GM12891 (cell line): ENCODE data around the gene CTSL.

Experiments used
- DNase-seq: peaks from one replicate; pipeline ENCODE4 v3.0.0; 2011; ENCODE audit warnings: low spot score; ENCODE audit not compliant: insufficient read length
- FAIRE-seq: peaks from 2 replicates; lab custom pipeline; 2011; peaks lifted over from hg19 to GRCh38; lab: Jason Lieb, UNC
- PAX5 ChIP-seq: IDR thresholded peaks from 2 replicates; pipeline ENCODE4 v1.6.1; 2011; ENCODE audit warnings: low read length, moderate library complexity, mild to moderate bottlenecking; ENCODE audit not compliant: insufficient read depth, severe bottlenecking
- POLR2A ChIP-seq: IDR thresholded peaks from 2 replicates; pipeline ENCODE4 v1.6.1; 2011; ENCODE audit warnings: low read depth, low read length, control low read depth
- POLR2AphosphoS5 ChIP-seq: IDR thresholded peaks from 2 replicates; pipeline ENCODE4 v1.6.1; 2011; ENCODE audit warnings: low read depth, low read length, control low read depth
- POU2F2 ChIP-seq: IDR thresholded peaks from 2 replicates; pipeline ENCODE4 v1.6.1; 2011; ENCODE audit warnings: low read depth, mild to moderate bottlenecking, control low read depth, low read length, moderate library complexity
- SPI1 ChIP-seq: IDR thresholded peaks from 2 replicates; pipeline ENCODE4 v1.6.1; 2011; ENCODE audit warnings: low read depth, low read length, control low read depth
- TAF1 ChIP-seq: IDR thresholded peaks from 2 replicates; pipeline ENCODE4 v1.6.1; 2011; ENCODE audit warnings: low read depth, low read length, control low read depth

The CTSL gene

GRCh38 chr9:87708546-87708945, 17.4 kb upstream of the CTSL start:
- TF ChIP-seq SPI1, result no peak
- no peak for TF ChIP-seq POLR2A
- TF ChIP-seq POU2F2, result no peak
- TF ChIP-seq PAX5, result no peak
- TF ChIP-seq TAF1, result no peak
- TF ChIP-seq POLR2AphosphoS5, result no peak
- DNase-seq, result no peak
- no peak for FAIRE-seq

- no peak for TF ChIP-seq PAX5
- FAIRE-seq, result no peak
Measured at GRCh38 chr9:87708986-87709728, 16.8 kb upstream of the CTSL start.

GRCh38 chr9:87710443-87710842, 15.5 kb upstream of the CTSL start:
- TF ChIP-seq POLR2AphosphoS5 (no peak), POLR2A (no peak), POU2F2 (no peak), TAF1 (no peak), PAX5 (no peak), SPI1 (no peak)
- DNase-seq (no peak), FAIRE-seq (no peak)

More at GRCh38 chr9:87708986-87709728, 16.8 kb upstream of the CTSL start:
- no peak for DNase-seq

- TF ChIP-seq POLR2AphosphoS5 (no peak), SPI1 (no peak), POLR2A (no peak), PAX5 (no peak), TAF1 (no peak), POU2F2 (no peak)
- FAIRE-seq (no peak), DNase-seq (no peak)
Measured at GRCh38 chr9:87711857-87712800, 13.8 kb upstream of the CTSL start.

- DNase-seq (no peak), FAIRE-seq (no peak)
- no peak for TF ChIP-seq POU2F2
- TF ChIP-seq TAF1, result no peak
- TF ChIP-seq SPI1, result no peak
- TF ChIP-seq PAX5, result no peak
- no peak for TF ChIP-seq POLR2AphosphoS5
- TF ChIP-seq POLR2A, result no peak
Measured at GRCh38 chr9:87712801-87713277, 13.1 kb upstream of the CTSL start.

- TF ChIP-seq PAX5 (no peak), POLR2A (no peak), POU2F2 (no peak), TAF1 (no peak), POLR2AphosphoS5 (no peak), SPI1 (no peak)
- no peak for FAIRE-seq
- DNase-seq, result no peak
Measured at GRCh38 chr9:87713278-87713987, 12.5 kb upstream of the CTSL start.

GRCh38 chr9:87713988-87714330, 12.0 kb upstream of the CTSL start:
- FAIRE-seq (no peak), DNase-seq (no peak)
- TF ChIP-seq PAX5 (no peak), TAF1 (no peak), POU2F2 (no peak), SPI1 (no peak), POLR2A (no peak), POLR2AphosphoS5 (no peak)

- no peak for FAIRE-seq
- DNase-seq, result no peak
- TF ChIP-seq TAF1 (no peak), SPI1 (no peak), PAX5 (no peak), POLR2A (no peak), POLR2AphosphoS5 (no peak), POU2F2 (no peak)
Measured at GRCh38 chr9:87714819-87715218, 11.1 kb upstream of the CTSL start.
